NCI-H82 treated with DMSO at 0.1 percent for 48 hours (cell line): ENCODE data around the gene TCF4.
A peak's percentile ranks its signal among the peaks of the same experiment; 100 is the strongest.

Experiments used
- DNase-seq: peaks from one replicate; lab custom pipeline; 2025; ENCODE audit not compliant: unreplicated experiment; lab: John Stamatoyannopoulos, UW

TCF4 gene

DNA sequence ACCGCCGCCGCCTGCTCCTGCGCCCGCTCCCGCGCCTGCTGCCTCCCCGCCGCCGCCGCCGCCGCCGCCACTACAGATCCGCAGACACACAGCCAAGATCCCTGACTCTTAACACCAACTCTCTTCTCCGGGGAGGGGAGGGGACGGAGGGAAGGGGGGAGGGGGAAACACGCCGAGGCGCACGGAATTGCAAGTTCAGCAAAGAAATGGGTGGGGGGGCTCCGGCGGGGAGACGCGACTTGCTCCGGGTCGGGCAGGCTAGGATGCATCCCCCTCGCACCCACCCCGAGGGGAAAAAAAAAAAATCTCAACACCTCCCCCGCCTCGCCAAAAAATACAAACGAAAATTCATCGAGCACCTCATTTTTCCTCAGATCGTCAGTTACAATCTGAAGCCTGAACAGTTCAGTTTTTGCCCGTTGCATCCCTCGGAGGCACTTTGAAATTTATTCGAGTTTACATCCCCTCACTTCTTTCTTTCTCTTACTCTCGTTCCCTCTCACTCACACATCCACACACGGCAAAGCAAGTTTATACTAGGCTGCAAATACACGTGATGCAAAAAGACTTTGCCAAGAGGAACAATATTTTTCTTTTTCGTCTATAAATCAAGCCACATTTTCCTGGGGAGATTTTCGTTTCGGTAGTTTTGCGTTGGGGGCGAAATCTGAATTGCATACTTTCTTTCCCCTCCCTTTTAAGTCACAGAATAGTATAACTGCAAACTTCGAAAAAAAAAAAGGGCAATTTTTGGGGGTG, at the start of gene TCF4:
TCF4 (minus strand) TSS at position 82 of the 759 bp plus-strand sequence. CDS start 1,076 bp downstream, outside the sequence.
- peak; percentile 46 for DNase-seq

DNA sequence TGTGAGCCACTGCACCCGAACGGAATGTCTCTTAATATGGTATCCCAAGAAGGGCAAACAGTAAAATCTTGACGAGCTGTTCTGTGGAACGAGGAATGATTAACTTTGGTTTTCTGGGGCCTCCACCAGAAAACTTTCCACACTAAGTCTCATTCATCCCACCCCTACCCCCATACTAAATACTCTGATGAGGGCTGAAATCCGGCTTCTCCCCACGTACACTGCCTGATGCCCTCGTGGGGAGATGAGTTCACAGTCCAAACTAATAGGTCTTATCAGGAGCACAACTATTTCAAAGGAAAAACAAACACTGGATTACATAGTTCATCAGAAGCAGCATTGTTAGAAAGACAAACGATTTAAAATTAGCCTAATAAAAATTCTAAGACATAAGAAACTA, 49.2 kb upstream of the TCF4 start:
- no peak for DNase-seq

DNA sequence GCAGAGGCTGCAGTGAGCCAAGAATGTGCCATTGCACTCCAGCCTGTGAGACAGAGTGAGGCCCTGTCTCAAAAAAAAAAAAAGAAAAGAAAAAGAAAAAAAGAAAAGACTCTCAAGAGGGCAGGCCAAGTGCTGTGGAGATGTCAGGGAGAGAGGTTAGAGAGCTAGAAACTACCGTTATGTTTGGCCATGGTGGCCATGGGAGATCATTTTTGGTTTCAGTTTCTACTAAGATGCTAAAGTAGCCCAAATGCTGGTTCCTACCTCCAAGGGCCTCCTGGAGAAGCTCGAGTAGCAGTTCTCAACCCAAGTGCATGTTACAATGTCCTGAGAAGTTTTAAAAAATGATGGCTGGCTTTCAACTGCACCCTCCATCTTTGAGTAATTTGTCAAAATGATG, 47.4 kb upstream of the TCF4 start:
- no peak for DNase-seq

DNA sequence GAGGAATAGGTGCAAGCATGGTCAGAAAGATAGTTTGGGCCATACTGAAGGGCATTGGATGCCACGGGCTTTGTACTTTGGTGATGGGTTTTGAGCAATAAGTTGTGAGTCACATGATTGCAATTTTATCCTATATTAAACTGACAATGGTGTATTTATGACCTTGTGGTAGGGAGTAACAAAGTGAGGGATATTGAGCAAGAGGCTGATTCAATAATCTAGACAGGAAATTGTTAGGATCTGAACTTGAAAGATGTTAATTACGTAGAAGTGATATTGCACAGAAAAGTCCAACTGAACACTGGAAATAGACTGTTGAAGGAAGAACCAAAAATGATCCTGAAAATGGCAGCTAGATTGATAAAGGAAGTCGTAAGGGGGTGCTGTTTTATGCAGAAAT, 46.6 kb upstream of the TCF4 start:
- DNase-seq = no peak

DNA sequence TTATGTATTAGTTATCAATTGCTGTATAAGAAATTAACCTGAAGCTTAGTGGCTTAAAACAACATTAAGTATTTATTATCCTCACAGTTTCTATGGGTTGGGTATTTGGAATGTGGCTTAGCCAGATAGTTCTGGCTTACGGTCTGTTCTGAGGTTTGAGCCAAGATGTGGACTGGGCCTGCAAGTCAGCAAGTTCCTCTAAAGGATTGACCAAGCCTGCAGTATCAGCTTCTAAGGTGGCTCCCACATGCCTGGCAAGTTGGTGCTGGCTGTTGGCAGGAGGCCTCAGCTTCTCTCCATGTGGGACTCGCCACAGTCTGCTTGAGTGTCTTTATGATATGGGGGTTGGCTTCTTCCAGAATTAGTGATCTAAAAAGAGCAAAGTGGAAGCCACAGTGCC, 45.0 kb upstream of the TCF4 start:
- DNase-seq = no peak

DNA sequence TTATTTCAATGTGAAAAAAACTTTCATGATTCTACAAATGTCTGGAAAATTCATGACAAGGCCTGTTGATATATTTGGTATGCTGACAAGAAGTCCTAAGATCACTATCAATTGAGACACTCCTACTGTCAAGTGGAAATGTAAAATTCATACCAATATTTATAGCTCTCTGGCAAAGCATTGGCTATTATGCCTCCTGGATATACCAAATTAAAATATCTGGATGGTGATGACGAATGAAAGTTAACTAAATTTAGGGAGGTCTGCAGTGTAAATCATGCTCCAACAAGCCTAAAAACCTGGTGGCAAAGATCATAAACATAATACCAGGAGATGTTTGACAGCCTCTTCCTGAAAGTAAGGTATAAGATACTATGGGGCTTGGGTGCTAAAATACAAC, 41.1 kb upstream of the TCF4 start:
- DNase-seq = no peak

DNA sequence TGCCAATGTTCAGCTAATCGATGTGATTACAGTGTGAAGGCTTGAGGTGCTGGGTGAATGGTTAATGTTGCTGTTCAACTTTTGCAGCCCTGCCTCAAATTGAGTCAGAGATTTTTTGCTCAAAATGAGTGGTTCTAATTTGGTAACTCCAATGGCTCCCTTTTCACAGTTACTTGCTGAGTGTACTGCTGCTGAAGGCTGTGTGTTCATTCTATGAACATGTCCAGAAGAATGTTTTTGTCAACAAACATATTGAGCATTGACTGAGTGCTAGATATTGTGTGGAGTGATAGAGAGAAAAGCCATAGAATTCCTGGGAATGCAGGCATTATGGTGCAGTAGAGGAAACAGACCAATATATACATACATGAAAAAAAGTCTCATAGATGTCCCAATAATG, 39.0 kb upstream of the TCF4 start:
- DNase-seq = no peak

DNA sequence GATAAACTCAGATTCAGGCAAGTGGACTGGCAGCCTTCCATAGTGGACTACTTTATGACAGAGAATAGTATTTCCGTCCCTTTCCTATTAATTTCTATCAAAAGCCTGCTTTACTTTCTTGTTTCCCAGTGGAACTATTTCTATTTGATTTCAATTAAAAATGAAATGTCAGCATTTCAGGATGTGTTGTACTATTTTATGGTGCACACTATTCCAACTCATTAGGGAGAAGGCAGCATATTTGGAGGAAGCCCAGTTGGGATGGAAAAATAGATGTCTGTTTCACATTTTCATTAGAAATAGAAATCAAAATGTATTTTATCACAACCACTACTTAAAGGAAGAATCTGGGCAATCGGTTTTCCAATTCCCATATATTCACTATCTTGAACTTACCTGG, 37.9 kb upstream of the TCF4 start:
- no peak for DNase-seq

DNA sequence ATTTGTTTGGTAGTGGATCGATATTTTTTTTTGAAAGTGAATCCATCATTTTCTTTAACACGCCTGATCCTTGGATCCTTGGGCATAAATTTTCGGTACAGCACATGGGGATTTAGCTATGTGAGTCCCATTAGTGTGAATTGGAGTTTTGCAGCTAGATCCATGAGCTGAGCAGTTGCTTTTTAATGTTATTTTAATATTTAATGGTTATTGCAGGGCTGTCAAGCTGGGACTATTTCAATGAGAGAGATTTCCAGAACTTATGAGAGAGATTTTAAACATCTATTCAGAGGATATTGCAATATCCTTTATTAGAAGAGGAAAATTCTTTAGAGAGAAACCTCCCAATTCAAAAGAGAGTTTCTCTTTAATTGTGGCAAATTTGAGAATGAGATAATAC, 35.6 kb upstream of the TCF4 start:
- DNase-seq = no peak

DNA sequence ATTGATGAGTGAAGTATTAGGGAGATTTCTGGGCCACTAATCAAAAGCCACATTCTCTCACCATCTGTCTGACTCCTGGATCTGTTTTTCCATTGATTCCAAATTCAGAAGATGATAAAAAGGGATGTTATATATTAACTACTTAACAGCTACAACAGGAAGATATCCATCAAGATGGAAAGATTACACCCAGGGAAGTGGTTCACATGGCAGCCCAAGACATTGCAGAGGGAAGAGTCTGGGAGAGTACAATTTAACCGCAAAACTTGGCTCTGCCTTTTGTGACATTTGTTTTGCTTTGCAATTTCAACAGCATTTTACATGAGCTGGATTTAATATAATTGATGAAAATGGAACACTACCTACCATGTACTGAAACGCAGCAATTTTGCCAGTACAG, 22.5 kb upstream of the TCF4 start:
- DNase-seq = no peak

DNA sequence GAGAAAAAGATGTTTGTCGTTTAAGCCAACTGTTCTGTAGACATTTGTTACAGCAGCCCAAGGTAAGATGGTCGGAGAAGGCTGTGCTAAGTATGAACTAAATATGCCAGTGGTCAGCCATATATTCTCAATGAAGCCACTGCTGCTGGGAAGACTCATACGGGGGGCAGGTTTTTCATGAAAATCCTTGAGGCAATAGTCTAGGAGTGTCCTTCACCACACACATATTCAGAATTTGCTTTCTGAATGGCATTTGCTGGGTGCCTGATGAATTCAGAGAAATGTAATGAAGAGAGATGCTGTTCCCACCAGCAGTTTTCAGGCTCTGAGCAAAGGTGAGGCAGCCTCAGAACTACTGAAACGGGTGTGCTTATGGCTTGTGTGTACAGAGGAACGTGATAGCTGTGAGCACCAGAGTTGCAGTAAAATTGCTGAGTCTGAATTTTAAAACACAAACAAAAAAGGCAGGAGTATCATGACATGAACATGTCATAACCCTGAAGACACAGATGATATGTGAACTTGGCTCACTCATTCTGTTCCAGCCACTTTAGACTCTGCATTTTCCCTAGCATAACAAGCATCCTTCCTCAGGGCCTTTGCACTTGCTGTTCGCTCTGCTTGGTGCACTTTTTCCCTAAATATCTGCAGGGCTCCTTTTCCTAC, 21.3 kb upstream of the TCF4 start:
- no peak for DNase-seq

DNA sequence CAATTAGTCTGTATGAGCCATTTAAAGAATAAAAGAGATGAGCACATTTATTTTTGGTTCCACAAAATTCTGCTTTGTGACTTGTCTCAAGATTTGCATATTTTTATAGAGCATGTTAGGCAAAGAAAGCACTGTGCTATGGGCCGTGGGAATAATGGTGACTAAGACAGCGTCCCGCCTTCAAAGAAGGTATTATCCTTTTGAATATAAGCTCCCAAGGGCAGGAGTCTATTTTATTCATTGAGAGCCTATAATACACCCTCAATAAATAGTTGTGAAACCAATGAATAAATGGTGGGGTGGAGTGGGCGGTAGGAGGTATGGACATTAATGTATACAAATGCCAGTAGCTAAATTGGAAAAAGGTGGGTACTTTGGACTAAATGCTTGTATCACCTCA, 20.5 kb upstream of the TCF4 start:
- DNase-seq = no peak

DNA sequence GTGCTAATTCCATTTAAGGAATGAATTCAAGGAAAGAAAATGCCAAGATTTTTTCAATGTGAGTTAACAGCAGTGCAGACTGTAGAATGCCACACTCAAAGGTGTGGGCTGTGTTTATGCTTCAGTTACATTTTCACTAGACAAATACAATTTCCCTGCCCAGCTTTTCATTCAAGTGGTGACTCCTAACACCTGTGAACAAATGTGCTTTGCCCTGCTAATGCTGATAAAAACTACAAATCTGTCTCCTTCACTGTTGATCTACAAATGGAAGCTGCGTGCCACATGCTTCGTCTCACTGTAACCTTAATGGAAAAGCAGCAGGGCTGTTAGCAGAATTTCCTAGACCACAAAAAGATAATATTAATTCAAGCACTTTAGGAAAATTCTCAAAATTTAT, 19.8 kb upstream of the TCF4 start:
- no peak for DNase-seq

DNA sequence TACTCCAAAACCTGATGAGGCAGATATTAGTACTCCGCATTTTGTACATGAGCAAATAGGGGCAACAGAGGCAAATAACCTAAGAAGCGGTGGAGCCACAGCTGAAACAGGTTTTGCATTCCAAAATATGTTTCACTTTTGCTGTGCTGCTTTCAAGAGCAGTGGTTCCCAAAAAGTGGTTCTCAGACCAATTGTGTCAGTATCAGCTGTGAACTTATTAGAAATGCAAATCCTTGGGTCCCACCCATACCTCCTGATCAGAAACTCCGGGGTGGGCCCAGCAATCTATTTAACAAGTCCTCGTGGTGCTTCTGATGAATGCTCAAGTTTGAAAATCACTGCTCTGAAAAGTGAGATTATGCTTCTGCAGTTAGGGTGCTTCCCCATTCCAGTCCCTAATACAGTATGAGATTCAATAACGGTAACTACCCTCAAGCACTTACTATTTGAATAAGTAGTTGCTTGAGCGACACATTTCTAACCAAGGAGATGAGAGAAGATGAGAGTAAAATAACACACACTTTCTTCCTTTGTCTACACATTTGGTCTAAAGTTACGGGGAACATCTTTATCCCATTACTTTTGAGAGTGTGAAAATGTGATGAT, 17.8 kb upstream of the TCF4 start:
- no peak for DNase-seq

DNA sequence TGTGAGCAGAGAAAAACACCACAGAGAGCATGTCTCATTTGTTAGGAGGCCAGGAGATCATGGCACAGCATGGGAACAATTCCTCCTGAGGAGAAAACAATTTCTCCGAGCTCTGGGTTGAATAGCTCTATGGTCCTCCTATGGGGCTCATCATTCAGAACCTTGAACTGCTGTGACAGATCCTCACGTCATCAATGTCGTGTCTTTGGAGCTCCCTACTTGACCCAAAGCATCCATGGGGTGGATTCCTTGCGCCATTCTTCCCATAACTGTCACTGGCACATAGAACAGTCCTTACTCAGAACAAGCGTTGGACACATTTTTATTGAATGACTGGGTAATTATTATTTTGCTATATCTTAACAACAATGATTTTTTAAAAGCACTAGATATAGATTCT, 15.8 kb upstream of the TCF4 start:
- DNase-seq = no peak

DNA sequence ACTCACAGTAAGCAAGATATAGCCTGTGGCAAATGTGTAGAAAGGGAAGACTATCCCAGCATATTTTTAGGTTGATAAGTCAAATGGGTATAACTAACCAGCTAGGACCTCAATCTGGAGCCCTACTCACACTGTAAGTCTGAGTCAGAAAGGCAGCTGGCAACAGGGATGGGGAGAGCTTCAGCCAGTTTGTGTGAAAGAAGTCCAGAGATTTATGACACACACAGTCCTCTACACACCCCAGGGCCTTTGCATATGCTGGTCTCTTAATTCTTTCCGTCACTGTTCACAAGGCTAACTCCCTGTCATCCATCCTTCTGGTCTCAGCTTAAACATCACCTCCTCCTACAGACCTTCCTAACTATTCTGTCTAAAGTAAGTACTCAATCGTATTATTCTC, 5.9 kb upstream of the TCF4 start:
- no peak for DNase-seq

DNA sequence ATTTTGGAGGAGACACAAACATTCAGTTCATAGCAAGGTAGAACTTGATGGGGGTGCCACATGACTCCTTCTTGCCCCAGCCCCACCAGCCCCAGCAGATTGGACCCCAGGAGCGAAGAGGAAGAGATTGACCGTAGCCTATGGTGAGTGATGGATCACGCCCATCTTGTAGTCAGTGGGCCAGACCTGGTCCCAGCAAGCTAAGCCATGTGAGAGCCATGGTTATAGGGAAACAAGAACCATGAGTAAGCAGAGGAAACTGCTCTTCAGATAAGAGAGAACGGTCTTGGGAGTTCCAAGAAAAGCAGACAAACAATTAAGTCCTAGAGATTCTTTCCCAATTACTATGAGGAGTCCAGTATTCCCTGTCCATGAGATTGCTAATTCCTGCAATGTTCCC, 4.6 kb upstream of the TCF4 start:
- no peak for DNase-seq

DNA sequence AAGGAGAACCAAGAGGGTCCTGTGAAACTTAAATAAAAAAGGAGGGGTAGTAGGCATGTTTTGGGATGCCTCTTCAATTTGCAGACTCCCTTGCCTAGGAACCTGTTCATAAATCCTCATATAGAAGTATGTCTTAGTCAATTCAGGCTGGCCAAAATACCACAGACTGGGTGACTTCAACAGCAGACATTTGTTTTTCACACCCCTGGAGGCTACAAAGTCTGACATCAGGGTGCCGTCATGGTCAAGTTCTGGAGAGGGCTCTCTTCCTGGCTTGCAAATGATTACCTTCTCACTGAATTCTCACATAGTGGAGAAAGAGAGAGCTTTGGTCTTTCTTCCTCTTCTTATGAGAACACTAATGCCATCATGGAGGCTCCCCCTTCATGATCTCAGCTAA, 4.1 kb upstream of the TCF4 start:
- DNase-seq = no peak

DNA sequence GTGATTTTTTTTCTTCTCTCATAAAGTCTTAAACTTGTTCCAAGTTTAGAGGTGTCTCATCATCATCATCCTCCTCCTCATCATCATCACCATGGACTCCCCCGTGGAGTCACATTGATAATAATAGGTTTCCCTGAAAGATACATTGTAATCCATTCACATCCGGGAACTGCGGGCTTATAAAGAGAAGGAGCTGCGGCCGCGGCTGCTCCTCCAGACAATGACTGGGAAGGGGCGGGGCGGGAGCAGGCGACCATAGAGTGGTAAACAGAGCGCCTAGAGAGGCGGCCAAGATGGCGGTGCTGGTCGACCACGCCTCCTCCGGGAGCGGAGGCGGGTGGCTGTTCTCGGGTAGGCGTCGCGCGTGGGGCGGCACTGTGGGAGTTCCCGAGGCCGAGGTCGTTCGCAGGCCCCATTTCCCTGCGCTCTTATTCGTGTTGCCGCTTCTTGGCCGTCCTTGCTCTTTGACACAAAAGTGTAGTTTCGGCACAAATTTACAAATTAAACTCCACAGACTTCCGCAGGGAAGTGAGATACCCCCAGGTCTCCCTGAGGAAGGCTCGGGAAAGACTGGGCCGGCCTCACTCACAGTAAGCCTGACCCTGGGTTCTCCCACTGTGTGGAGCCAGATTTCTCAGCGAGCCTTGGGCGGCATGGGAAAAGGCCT, 1.8 kb upstream of the TCF4 start:
- DNase-seq = peak; percentile 85

DNA sequence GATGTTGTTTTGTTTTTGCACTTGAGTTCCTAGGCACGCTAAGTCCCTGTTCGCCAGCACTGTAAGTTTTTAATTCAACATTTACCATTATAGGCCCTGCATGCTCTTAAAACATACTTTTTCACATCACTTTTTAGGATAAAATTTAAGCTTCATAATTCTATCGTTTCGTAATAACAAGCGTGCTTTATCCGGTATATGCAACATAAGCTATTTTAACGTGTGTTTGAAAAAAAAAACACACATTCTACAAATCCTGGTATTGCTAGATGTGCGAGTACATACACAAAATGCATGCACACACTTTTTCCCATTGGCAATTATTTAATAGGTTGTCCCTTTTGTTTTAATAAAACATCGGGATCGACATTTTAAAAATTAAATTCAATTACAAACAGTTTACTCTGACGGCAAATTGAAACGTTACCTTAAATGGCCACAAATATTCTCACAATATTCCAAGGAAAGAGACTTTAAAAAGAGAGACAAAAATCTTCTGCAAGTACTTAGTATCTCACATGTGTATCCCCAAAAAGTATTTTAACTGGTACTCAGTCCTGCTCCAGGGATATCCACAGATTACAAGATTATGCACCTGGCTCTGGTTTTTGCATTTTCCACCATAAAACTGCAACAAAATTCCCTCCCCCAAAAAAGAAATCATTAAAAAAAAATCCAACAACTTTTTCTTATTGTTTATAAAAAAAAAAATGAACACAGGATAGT, 1.0 kb upstream of the TCF4 start:
- DNase-seq = no peak

DNA sequence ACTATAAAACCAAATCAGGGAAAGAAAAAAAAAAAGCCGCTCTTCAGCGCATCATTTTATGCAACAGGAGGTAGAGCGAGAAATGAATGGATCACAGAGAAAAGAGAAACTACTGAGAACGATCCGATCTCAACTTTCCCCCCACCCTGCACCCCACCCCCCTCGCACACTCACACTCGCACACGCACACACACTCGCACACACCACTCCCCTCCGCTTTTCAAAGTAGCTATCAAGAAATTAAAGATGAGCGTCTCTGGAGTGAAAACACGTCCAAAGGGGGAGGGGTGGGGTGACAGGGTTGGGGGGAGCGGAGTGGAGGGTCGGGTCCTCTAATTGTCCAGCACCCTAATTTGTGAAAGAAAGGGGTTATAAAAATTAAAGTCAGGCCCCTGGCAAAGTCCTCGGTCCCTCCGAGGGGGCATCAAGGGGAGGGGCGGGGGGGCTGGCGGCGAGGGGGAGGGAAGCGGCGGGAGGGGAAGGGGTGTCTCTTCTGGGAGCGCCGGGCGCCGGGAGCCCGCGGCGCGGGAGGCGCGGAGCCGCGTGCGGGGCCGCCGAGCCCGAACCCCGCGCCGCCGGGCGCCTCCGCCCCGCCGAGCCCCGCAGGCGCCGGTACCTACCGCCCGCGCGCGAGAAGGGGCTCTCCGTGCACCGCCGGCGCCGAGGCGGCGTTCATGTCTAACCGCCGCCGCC, 428 bp downstream of the TCF4 start:
- peak; percentile 14 for DNase-seq
